Measurements from ENCODE around the gene NFX1. TPM values are rescaled to one million over a fixed set of nuclear protein-coding genes. Genes with fewer than 3 reads are reported as not detected.

NFX1 gene
- total and polyA plus RNA-seq, 9 of the 15 experiments (the other 6 are each of a cell fraction or from before 2014, with no cell fraction given), result 8.8 to 38.9 (median 26.8) TPM

DNA sequence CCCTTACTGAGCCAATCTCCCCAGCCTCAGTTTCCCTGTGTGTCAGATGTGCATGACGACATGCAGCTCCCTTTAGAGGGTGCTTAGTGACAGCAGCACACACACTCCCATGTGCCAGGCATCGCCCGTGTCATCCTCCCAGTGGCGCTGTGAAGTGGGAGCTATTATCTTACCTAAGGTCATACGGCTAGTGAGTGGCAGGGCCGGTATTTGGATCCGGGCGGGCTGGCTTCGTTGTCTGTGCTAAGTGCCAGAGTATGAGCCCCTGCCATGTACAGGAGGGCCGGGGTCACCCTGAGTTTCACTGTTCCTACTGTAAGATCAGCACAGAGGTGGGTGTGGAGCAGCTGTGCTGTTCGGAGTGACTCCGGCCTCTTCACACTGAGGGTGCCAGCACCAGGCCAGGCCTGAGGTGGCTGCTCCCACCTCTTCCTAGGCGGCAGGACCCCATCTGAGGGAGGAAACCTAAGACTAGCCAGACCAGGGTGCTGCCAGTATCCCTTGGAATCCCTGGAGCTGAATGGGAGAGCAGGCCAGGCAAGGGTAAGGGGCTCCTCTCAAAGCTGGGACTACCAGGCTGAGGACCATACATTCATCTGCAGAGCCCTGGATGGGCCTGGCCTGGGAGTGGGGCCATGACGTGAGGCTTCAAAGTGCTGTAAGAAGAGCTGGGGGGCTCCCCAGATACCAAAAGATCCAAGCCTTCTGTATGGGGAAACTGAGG, 89.5 kb downstream of the NFX1 start (continued):
- TF ChIP-seq SRF (CRISPR knock-in tag; IDR thresholded peaks at IDR 0.05) (no peak), ETV6 (IDR thresholded peaks at IDR 0.05; ENCODE audit: borderline replicate concordance in 1 of 2, low read depth in 2 of 2, low read length in 1 of 2) (no peak), ETV6 (CRISPR knock-in tag; IDR thresholded peaks at IDR 0.05; ENCODE audit: borderline replicate concordance) (no peak), ZNF121 (CRISPR knock-in tag; conservative IDR thresholded peaks at IDR 0.05) (no peak), IRF2 (CRISPR knock-in tag; IDR thresholded peaks at IDR 0.05) (no peak), MAFK (IDR thresholded peaks at IDR 0.05; ENCODE audit: low read length) (no peak), BRF1 (IDR thresholded peaks at IDR 0.05; ENCODE audit: borderline replicate concordance, extremely low read depth, insufficient read length) (no peak), SOX6 (IDR thresholded peaks at IDR 0.05) (no peak), PURB (CRISPR knock-in tag; IDR thresholded peaks at IDR 0.05; ENCODE audit: low read depth) (no peak), SMAD4 (CRISPR knock-in tag; conservative IDR thresholded peaks at IDR 0.05) (no peak)

DNA sequence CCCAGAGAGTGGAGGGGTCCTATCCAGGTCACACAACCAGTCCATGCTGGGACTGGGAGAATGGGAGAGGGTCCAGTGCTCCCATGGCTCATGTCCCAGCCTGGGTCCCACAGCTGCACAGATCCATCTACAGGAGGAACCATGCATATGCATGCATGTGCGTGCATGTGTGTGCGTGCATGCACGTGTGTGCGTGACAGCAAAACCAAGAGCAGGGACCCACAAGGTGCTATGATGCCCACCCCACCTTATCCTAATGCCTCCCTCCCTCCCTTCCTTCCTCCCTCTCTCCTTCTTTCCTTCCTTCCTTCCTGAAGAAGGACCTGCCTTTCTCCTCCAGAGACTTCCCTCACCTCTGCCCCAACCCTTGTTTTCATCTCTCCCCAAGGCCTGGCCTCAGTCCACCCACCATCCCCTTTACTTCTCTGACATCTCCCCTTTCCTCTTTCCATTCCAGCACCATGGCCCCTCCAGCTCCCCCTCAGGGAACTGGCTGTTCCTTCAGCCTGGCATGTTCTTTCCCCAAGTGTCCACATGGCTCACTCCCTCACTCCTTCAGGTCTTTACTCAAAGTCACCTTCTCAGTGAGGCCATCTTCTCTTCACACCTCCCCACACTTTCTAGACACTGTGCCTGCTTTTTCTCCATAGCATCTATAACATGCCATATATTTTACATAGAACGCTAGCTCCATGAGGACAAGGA, 90.2 kb downstream of the NFX1 start:
- intact Hi-C loops (cut with micrococcal nuclease) (no loop called here), in situ Hi-C loops (cut with MboI) (no loop called here)
- no peak for DNase-seq (ENCODE audit: extremely low read depth in 1 of 4, low spot score in 3 of 4)
- Histone ChIP-seq H3K4me1 (replicated peaks in 1 of 2; ENCODE audit: control insufficient read depth in 2 of 2, insufficient read depth in 2 of 2, low read length in 2 of 2) (peaks cover 15 to 17% of the 10 kb centered on the region in 2 experiments), H3K9me1 (ENCODE audit: control insufficient read depth, insufficient read depth, low read length) (no peaks in the 10 kb centered on the region), H4K20me1 (replicated peaks; ENCODE audit: control insufficient read depth, insufficient read depth, low read length) (no peaks in the 10 kb centered on the region), H3K4me2 (ENCODE audit: insufficient read depth, low read length) (no peak overlapping the region), H3K27me3 (ENCODE audit: control insufficient read depth in 2 of 2, insufficient read depth in 2 of 2, low read length in 2 of 2) (no peaks in the 10 kb centered on the region), H3K9ac (ENCODE audit: insufficient read depth in 1 of 2, low read depth in 2 of 2, low read length in 2 of 2) (no peak overlapping the region), H3K27ac (ENCODE audit: extremely low read depth, low read depth, low read length) (no peak overlapping the region), H3K36me3 (ENCODE audit: control insufficient read depth, insufficient read depth, low read length) (no peaks in the 10 kb centered on the region), H3K79me2 (ENCODE audit: control insufficient read depth, insufficient read depth, low read length) (no peaks in the 10 kb centered on the region), H2AFZ (ENCODE audit: low read depth, low read length) (no peak overlapping the region), H3K4me3 (no peak overlapping the region), H3K9me3 (replicated peaks; ENCODE audit: control insufficient read depth, insufficient read depth, low read depth, low read length) (no peaks in the 10 kb centered on the region)
- POLR2A ChIA-PET, result no interaction called here
- WGBS (ENCODE audit: insufficient coverage, low coverage, missing lambda C conversion rate), result 83% methylated on average over 2 of the region's 5 CpGs
- ATAC-seq, result no peak
- BruUV-seq (replicated peaks), result no TSS peak
- CTCF ChIA-PET (ENCODE audit: low intra/inter-chr PET ratio), result no interaction called here
- no peak for FAIRE-seq
- TF ChIP-seq, protein P1, sequence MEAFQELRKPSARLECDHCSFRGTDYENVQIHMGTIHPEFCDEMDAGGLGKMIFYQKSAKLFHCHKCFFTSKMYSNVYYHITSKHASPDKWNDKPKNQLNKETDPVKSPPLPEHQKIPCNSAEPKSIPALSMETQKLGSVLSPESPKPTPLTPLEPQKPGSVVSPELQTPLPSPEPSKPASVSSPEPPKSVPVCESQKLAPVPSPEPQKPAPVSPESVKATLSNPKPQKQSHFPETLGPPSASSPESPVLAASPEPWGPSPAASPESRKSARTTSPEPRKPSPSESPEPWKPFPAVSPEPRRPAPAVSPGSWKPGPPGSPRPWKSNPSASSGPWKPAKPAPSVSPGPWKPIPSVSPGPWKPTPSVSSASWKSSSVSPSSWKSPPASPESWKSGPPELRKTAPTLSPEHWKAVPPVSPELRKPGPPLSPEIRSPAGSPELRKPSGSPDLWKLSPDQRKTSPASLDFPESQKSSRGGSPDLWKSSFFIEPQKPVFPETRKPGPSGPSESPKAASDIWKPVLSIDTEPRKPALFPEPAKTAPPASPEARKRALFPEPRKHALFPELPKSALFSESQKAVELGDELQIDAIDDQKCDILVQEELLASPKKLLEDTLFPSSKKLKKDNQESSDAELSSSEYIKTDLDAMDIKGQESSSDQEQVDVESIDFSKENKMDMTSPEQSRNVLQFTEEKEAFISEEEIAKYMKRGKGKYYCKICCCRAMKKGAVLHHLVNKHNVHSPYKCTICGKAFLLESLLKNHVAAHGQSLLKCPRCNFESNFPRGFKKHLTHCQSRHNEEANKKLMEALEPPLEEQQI (IDR thresholded peaks at IDR 0.05), result no peak
- TF ChIP-seq RBM14 (IDR thresholded peaks at IDR 0.05; ENCODE audit: borderline replicate concordance, insufficient read depth, low read depth, low read length) (no peak), ZNF121 (CRISPR knock-in tag; conservative IDR thresholded peaks at IDR 0.05) (no peak), SMARCE1 (IDR thresholded peaks at IDR 0.05) (no peak), CREM (IDR thresholded peaks at IDR 0.05; ENCODE audit: low read depth) (no peak), CEBPZ (IDR thresholded peaks at IDR 0.05; ENCODE audit: borderline replicate concordance, low read depth, low read length) (no peak)

Data from K562 (cell line).